Measurements from ENCODE around the gene ADGRF5.

The ADGRF5 gene

DNA sequence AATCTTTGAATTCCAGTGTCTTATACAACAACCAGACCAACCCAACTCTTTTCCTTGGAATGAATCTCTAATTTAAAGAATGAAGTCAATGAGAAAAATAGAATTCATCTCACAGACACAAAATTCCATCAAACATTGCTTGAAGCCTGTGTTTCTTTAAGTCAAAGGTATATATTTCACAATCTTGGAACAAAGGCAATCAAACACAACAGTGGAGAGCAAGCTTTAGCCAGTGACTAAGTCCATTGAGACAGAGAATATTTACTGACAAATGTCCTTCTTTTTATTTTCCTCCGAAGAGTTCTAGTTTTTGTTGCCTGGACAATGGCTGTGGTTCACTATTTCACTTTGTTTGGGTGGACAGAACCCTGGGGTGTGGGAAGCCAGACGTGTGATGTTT, 92.8 kb downstream of the ADGRF5 start (continued):
- TF ChIP-seq, protein P1, sequence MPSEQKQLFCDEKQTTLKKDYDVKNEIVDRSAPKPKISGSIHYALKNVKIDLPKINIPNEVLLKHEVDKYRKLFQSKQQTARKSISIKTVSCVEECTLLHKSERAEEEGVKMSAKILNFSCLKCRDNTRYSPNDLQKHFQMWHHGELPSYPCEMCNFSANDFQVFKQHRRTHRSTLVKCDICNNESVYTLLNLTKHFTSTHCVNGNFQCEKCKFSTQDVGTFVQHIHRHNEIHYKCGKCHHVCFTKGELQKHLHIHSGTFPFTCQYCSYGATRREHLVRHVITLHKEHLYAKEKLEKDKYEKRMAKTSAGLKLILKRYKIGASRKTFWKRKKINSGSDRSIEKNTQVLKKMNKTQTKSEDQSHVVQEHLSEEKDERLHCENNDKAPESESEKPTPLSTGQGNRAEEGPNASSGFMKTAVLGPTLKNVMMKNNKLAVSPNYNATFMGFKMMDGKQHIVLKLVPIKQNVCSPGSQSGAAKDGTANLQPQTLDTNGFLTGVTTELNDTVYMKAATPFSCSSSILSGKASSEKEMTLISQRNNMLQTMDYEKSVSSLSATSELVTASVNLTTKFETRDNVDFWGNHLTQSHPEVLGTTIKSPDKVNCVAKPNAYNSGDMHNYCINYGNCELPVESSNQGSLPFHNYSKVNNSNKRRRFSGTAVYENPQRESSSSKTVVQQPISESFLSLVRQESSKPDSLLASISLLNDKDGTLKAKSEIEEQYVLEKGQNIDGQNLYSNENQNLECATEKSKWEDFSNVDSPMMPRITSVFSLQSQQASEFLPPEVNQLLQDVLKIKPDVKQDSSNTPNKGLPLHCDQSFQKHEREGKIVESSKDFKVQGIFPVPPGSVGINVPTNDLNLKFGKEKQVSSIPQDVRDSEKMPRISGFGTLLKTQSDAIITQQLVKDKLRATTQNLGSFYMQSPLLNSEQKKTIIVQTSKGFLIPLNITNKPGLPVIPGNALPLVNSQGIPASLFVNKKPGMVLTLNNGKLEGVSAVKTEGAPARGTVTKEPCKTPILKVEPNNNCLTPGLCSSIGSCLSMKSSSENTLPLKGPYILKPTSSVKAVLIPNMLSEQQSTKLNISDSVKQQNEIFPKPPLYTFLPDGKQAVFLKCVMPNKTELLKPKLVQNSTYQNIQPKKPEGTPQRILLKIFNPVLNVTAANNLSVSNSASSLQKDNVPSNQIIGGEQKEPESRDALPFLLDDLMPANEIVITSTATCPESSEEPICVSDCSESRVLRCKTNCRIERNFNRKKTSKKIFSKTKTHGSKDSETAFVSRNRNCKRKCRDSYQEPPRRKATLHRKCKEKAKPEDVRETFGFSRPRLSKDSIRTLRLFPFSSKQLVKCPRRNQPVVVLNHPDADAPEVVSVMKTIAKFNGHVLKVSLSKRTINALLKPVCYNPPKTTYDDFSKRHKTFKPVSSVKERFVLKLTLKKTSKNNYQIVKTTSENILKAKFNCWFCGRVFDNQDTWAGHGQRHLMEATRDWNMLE (tag by site-specific recombination; conservative IDR thresholded peaks at IDR 0.05; ENCODE audit: low read depth): no peak
- no peak for TF ChIP-seq ZNF837 (tag by site-specific recombination; IDR thresholded peaks at IDR 0.05)
- TF ChIP-seq ZNF2 (tag by site-specific recombination; IDR thresholded peaks at IDR 0.05): no peak
- TF ChIP-seq ZNF37A (tag by site-specific recombination; IDR thresholded peaks at IDR 0.05): no peak
- TF ChIP-seq, protein P2, sequence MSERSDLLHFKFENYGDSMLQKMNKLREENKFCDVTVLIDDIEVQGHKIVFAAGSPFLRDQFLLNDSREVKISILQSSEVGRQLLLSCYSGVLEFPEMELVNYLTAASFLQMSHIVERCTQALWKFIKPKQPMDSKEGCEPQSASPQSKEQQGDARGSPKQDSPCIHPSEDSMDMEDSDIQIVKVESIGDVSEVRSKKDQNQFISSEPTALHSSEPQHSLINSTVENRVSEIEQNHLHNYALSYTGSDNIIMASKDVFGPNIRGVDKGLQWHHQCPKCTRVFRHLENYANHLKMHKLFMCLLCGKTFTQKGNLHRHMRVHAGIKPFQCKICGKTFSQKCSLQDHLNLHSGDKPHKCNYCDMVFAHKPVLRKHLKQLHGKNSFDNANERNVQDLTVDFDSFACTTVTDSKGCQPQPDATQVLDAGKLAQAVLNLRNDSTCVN (tag by site-specific recombination; optimal IDR thresholded peaks at IDR 0.05): no peak
- no peak for TF ChIP-seq ZNF311 (tag by site-specific recombination; IDR thresholded peaks at IDR 0.05; ENCODE audit: borderline replicate concordance)
- TF ChIP-seq, protein P3, sequence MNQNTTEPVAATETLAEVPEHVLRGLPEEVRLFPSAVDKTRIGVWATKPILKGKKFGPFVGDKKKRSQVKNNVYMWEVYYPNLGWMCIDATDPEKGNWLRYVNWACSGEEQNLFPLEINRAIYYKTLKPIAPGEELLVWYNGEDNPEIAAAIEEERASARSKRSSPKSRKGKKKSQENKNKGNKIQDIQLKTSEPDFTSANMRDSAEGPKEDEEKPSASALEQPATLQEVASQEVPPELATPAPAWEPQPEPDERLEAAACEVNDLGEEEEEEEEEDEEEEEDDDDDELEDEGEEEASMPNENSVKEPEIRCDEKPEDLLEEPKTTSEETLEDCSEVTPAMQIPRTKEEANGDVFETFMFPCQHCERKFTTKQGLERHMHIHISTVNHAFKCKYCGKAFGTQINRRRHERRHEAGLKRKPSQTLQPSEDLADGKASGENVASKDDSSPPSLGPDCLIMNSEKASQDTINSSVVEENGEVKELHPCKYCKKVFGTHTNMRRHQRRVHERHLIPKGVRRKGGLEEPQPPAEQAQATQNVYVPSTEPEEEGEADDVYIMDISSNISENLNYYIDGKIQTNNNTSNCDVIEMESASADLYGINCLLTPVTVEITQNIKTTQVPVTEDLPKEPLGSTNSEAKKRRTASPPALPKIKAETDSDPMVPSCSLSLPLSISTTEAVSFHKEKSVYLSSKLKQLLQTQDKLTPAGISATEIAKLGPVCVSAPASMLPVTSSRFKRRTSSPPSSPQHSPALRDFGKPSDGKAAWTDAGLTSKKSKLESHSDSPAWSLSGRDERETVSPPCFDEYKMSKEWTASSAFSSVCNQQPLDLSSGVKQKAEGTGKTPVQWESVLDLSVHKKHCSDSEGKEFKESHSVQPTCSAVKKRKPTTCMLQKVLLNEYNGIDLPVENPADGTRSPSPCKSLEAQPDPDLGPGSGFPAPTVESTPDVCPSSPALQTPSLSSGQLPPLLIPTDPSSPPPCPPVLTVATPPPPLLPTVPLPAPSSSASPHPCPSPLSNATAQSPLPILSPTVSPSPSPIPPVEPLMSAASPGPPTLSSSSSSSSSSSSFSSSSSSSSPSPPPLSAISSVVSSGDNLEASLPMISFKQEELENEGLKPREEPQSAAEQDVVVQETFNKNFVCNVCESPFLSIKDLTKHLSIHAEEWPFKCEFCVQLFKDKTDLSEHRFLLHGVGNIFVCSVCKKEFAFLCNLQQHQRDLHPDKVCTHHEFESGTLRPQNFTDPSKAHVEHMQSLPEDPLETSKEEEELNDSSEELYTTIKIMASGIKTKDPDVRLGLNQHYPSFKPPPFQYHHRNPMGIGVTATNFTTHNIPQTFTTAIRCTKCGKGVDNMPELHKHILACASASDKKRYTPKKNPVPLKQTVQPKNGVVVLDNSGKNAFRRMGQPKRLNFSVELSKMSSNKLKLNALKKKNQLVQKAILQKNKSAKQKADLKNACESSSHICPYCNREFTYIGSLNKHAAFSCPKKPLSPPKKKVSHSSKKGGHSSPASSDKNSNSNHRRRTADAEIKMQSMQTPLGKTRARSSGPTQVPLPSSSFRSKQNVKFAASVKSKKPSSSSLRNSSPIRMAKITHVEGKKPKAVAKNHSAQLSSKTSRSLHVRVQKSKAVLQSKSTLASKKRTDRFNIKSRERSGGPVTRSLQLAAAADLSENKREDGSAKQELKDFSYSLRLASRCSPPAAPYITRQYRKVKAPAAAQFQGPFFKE (tag by site-specific recombination; IDR thresholded peaks at IDR 0.05; ENCODE audit: borderline replicate concordance): no peak
- TF ChIP-seq, protein P4, sequence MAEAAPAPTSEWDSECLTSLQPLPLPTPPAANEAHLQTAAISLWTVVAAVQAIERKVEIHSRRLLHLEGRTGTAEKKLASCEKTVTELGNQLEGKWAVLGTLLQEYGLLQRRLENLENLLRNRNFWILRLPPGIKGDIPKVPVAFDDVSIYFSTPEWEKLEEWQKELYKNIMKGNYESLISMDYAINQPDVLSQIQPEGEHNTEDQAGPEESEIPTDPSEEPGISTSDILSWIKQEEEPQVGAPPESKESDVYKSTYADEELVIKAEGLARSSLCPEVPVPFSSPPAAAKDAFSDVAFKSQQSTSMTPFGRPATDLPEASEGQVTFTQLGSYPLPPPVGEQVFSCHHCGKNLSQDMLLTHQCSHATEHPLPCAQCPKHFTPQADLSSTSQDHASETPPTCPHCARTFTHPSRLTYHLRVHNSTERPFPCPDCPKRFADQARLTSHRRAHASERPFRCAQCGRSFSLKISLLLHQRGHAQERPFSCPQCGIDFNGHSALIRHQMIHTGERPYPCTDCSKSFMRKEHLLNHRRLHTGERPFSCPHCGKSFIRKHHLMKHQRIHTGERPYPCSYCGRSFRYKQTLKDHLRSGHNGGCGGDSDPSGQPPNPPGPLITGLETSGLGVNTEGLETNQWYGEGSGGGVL (tag by site-specific recombination; IDR thresholded peaks at IDR 0.05): no peak

DNA sequence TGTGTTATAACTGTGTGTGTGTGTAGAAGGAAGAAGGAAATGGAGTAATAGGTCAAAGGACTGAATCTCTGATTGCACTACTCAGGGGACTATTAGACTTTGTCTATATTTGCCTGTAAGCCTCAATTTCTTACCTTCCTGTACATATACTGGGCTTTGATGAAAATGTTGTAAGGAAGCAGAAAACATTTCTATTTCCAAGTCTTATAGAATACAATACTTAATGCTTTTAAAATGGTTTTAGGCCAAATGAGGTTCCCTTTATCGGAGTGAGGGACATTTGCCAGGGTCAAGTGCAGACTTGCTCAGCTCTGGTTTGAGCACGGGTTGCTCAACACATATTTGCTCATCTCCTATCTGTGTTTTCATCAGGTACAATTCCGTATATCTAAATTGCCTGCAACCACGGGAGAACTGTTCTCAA, 100.3 kb downstream of the ADGRF5 start:
- ChIA-PET POLR2A (no interaction called here), CTCF (no interaction called here)
- Histone ChIP-seq H3K36me3 (ENCODE audit: control insufficient read depth in 2 of 2, insufficient read depth in 1 of 2, low read length in 2 of 2) (no peaks in the 10 kb centered on the region), H3K9me3 (ENCODE audit: control insufficient read depth, insufficient read depth, low read depth, low read length) (no peaks in the 10 kb centered on the region), H3K4me3 (ENCODE audit: low read depth, low read length) (no peak overlapping the region), H3K27ac (ENCODE audit: extremely low read depth, low read depth, low read length) (no peak overlapping the region), H3K4me1 (ENCODE audit: control insufficient read depth, insufficient read depth, low read length) (no peaks in the 10 kb centered on the region)
- no peak for TF ChIP-seq ZNF23 (tag by site-specific recombination; IDR thresholded peaks at IDR 0.05; ENCODE audit: borderline replicate concordance)
- no peak for TF ChIP-seq SP2 (tag by site-specific recombination; IDR thresholded peaks at IDR 0.05)
- TF ChIP-seq, protein P5, sequence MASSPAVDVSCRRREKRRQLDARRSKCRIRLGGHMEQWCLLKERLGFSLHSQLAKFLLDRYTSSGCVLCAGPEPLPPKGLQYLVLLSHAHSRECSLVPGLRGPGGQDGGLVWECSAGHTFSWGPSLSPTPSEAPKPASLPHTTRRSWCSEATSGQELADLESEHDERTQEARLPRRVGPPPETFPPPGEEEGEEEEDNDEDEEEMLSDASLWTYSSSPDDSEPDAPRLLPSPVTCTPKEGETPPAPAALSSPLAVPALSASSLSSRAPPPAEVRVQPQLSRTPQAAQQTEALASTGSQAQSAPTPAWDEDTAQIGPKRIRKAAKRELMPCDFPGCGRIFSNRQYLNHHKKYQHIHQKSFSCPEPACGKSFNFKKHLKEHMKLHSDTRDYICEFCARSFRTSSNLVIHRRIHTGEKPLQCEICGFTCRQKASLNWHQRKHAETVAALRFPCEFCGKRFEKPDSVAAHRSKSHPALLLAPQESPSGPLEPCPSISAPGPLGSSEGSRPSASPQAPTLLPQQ (tag by site-specific recombination; IDR thresholded peaks at IDR 0.05): no peak
- TF ChIP-seq KLF9 (tag by site-specific recombination; IDR thresholded peaks at IDR 0.05; ENCODE audit: low read depth): no peak
- no peak for TF ChIP-seq ZNF544 (tag by site-specific recombination; IDR thresholded peaks at IDR 0.05)
- TF ChIP-seq, protein P6, sequence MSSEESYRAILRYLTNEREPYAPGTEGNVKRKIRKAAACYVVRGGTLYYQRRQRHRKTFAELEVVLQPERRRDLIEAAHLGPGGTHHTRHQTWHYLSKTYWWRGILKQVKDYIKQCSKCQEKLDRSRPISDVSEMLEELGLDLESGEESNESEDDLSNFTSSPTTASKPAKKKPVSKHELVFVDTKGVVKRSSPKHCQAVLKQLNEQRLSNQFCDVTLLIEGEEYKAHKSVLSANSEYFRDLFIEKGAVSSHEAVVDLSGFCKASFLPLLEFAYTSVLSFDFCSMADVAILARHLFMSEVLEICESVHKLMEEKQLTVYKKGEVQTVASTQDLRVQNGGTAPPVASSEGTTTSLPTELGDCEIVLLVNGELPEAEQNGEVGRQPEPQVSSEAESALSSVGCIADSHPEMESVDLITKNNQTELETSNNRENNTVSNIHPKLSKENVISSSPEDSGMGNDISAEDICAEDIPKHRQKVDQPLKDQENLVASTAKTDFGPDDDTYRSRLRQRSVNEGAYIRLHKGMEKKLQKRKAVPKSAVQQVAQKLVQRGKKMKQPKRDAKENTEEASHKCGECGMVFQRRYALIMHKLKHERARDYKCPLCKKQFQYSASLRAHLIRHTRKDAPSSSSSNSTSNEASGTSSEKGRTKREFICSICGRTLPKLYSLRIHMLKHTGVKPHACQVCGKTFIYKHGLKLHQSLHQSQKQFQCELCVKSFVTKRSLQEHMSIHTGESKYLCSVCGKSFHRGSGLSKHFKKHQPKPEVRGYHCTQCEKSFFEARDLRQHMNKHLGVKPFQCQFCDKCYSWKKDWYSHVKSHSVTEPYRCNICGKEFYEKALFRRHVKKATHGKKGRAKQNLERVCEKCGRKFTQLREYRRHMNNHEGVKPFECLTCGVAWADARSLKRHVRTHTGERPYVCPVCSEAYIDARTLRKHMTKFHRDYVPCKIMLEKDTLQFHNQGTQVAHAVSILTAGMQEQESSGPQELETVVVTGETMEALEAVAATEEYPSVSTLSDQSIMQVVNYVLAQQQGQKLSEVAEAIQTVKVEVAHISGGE (tag by site-specific recombination; conservative IDR thresholded peaks at IDR 0.05; ENCODE audit: low read depth): no peak
- no peak for TF ChIP-seq ZNF776 (tag by site-specific recombination; IDR thresholded peaks at IDR 0.05; ENCODE audit: borderline replicate concordance)
- no peak for TF ChIP-seq ZNF248 (tag by site-specific recombination; IDR thresholded peaks at IDR 0.05)
- no peak for TF ChIP-seq SETDB1 (IDR thresholded peaks at IDR 0.05; ENCODE audit: insufficient read length, low read length)

Data from HEK293 (cell line).